Measurements from ENCODE around the gene ARFGAP1.

Gene ARFGAP1

GRCh38 chr20:63278661-63279060, 6.0 kb downstream of the ARFGAP1 start:
- WGBS (ENCODE audit: insufficient coverage, insufficient read length) = no CpG with 5 or more reads among the region's 17 CpGs

GRCh38 chr20:63279931-63280330, 7.3 kb downstream of the ARFGAP1 start:
- H3K9me3 ChIP-seq (ENCODE audit: control insufficient read depth, insufficient read depth, low read length) = no peaks in the 10 kb centered on the region
- no peaks in the 10 kb centered on the region for H3K4me1 ChIP-seq (ENCODE audit: control insufficient read depth, insufficient read depth, low read length)
- H3K36me3 ChIP-seq (ENCODE audit: control insufficient read depth, insufficient read depth, low read length) = peaks cover 36% of the 10 kb centered on the region
- no peaks in the 10 kb centered on the region for H3K27me3 ChIP-seq (ENCODE audit: control insufficient read depth, insufficient read depth, low read length)
- DNase-seq (ENCODE audit: low read depth, low spot score) = no peak
- H3K4me3 ChIP-seq (ENCODE audit: low read length) = no peak overlapping the region
- no peak overlapping the region for H3K27ac ChIP-seq (ENCODE audit: low read length)
- no CpG with 5 or more reads among the region's 15 CpGs for WGBS (ENCODE audit: insufficient coverage, insufficient read length)

More at GRCh38 chr20:63278661-63279060, 6.0 kb downstream of the ARFGAP1 start:
- Histone ChIP-seq H3K36me3 (ENCODE audit: control insufficient read depth, insufficient read depth, low read length) (peaks cover 32% of the 10 kb centered on the region), H3K27ac (ENCODE audit: low read length) (no peak overlapping the region), H3K27me3 (ENCODE audit: control insufficient read depth, insufficient read depth, low read length) (no peaks in the 10 kb centered on the region), H3K4me3 (ENCODE audit: low read length) (no peak overlapping the region), H3K4me1 (ENCODE audit: control insufficient read depth, insufficient read depth, low read length) (0 out of 2 replicates have a peak, but pooled peaks cover 1% of the 10 kb centered on the region), H3K9me3 (ENCODE audit: control insufficient read depth, insufficient read depth, low read length) (no peaks in the 10 kb centered on the region)
- no peak for DNase-seq (ENCODE audit: low read depth, low spot score)

- no peaks in the 10 kb centered on the region for H3K27me3 ChIP-seq (ENCODE audit: control insufficient read depth, insufficient read depth, low read length)
- peaks cover 38% of the 10 kb centered on the region for H3K36me3 ChIP-seq (ENCODE audit: control insufficient read depth, insufficient read depth, low read length)
- H3K9me3 ChIP-seq (ENCODE audit: control insufficient read depth, insufficient read depth, low read length) = no peaks in the 10 kb centered on the region
- no peak overlapping the region for H3K4me3 ChIP-seq (ENCODE audit: low read length)
- WGBS (ENCODE audit: insufficient coverage, insufficient read length) = no CpG with 5 or more reads among the region's 6 CpGs
- no peaks in the 10 kb centered on the region for H3K4me1 ChIP-seq (ENCODE audit: control insufficient read depth, insufficient read depth, low read length)
- H3K27ac ChIP-seq (ENCODE audit: low read length) = no peak overlapping the region
- no peak for DNase-seq (ENCODE audit: low read depth, low spot score)
These were observed 7.8 kb downstream of the ARFGAP1 start for GRCh38 chr20:63280371-63280770.

- no peak overlapping the region for H3K4me3 ChIP-seq (ENCODE audit: low read length)
- H3K27me3 ChIP-seq (ENCODE audit: control insufficient read depth, insufficient read depth, low read length) = no peaks in the 10 kb centered on the region
- no CpG with 5 or more reads among the region's 19 CpGs for WGBS (ENCODE audit: insufficient coverage, insufficient read length)
- DNase-seq (ENCODE audit: low read depth, low spot score) = no peak
- H3K36me3 ChIP-seq (ENCODE audit: control insufficient read depth, insufficient read depth, low read length) = peaks cover 41% of the 10 kb centered on the region
- H3K9me3 ChIP-seq (ENCODE audit: control insufficient read depth, insufficient read depth, low read length) = no peaks in the 10 kb centered on the region
- no peak overlapping the region for H3K27ac ChIP-seq (ENCODE audit: low read length)
- H3K4me1 ChIP-seq (ENCODE audit: control insufficient read depth, insufficient read depth, low read length) = no peaks in the 10 kb centered on the region
These were observed 8.4 kb downstream of the ARFGAP1 start for GRCh38 chr20:63280929-63281545.

- DNase-seq (ENCODE audit: low read depth, low spot score) = no peak
- Histone ChIP-seq H3K27me3 (ENCODE audit: control insufficient read depth, insufficient read depth, low read length) (no peaks in the 10 kb centered on the region), H3K4me3 (ENCODE audit: low read length) (no peak overlapping the region), H3K4me1 (ENCODE audit: control insufficient read depth, insufficient read depth, low read length) (no peaks in the 10 kb centered on the region), H3K36me3 (ENCODE audit: control insufficient read depth, insufficient read depth, low read length) (peaks cover 36% of the 10 kb centered on the region), H3K27ac (ENCODE audit: low read length) (no peak overlapping the region), H3K9me3 (ENCODE audit: control insufficient read depth, insufficient read depth, low read length) (no peaks in the 10 kb centered on the region)
- no CpG with 5 or more reads among the region's 38 CpGs for WGBS (ENCODE audit: insufficient coverage, insufficient read length)
These were observed 9.4 kb downstream of the ARFGAP1 start for GRCh38 chr20:63281742-63282665.

- peaks cover 32% of the 10 kb centered on the region for H3K36me3 ChIP-seq (ENCODE audit: control insufficient read depth, insufficient read depth, low read length)
- no peaks in the 10 kb centered on the region for H3K27me3 ChIP-seq (ENCODE audit: control insufficient read depth, insufficient read depth, low read length)
- WGBS (ENCODE audit: insufficient coverage, insufficient read length) = no CpG with 5 or more reads among the region's 17 CpGs
These were observed 10.3 kb downstream of the ARFGAP1 start for GRCh38 chr20:63282946-63283345.

GRCh38 chr20:63283397-63284082, 10.9 kb downstream of the ARFGAP1 start:
- no peaks in the 10 kb centered on the region for H3K27me3 ChIP-seq (ENCODE audit: control insufficient read depth, insufficient read depth, low read length)
- H3K4me3 ChIP-seq (ENCODE audit: low read length) = no peak overlapping the region
- H3K4me1 ChIP-seq (ENCODE audit: control insufficient read depth, insufficient read depth, low read length) = no peaks in the 10 kb centered on the region
- DNase-seq (ENCODE audit: low read depth, low spot score) = no peak
- H3K36me3 ChIP-seq (ENCODE audit: control insufficient read depth, insufficient read depth, low read length) = peaks cover 38% of the 10 kb centered on the region
- H3K9me3 ChIP-seq (ENCODE audit: control insufficient read depth, insufficient read depth, low read length) = no peaks in the 10 kb centered on the region
- H3K27ac ChIP-seq (ENCODE audit: low read length) = no peak overlapping the region
- no CpG with 5 or more reads among the region's 33 CpGs for WGBS (ENCODE audit: insufficient coverage, insufficient read length)

More at GRCh38 chr20:63282946-63283345, 10.3 kb downstream of the ARFGAP1 start:
- H3K4me3 ChIP-seq (ENCODE audit: low read length) = no peak overlapping the region
- no peaks in the 10 kb centered on the region for H3K4me1 ChIP-seq (ENCODE audit: control insufficient read depth, insufficient read depth, low read length)
- DNase-seq (ENCODE audit: low read depth, low spot score) = no peak
- H3K27ac ChIP-seq (ENCODE audit: low read length) = no peak overlapping the region
- no peaks in the 10 kb centered on the region for H3K9me3 ChIP-seq (ENCODE audit: control insufficient read depth, insufficient read depth, low read length)

- WGBS (ENCODE audit: insufficient coverage, insufficient read length) = no CpG with 5 or more reads among the region's 14 CpGs
- H3K4me3 ChIP-seq (ENCODE audit: low read length) = no peak overlapping the region
- no peak overlapping the region for H3K27ac ChIP-seq (ENCODE audit: low read length)
These were observed 11.4 kb downstream of the ARFGAP1 start for GRCh38 chr20:63284083-63284440.

GRCh38 chr20:63284544-63284949, 11.9 kb downstream of the ARFGAP1 start:
- WGBS (ENCODE audit: insufficient coverage, insufficient read length) = no CpG with 5 or more reads among the region's 25 CpGs
- no peak overlapping the region for H3K4me3 ChIP-seq (ENCODE audit: low read length)
- H3K36me3 ChIP-seq (ENCODE audit: control insufficient read depth, insufficient read depth, low read length) = peaks cover 42% of the 10 kb centered on the region
- H3K27ac ChIP-seq (ENCODE audit: low read length) = no peak overlapping the region
- no peaks in the 10 kb centered on the region for H3K27me3 ChIP-seq (ENCODE audit: control insufficient read depth, insufficient read depth, low read length)
- no peaks in the 10 kb centered on the region for H3K4me1 ChIP-seq (ENCODE audit: control insufficient read depth, insufficient read depth, low read length)
- H3K9me3 ChIP-seq (ENCODE audit: control insufficient read depth, insufficient read depth, low read length) = no peaks in the 10 kb centered on the region
- no peak for DNase-seq (ENCODE audit: low read depth, low spot score)

More at GRCh38 chr20:63284083-63284440, 11.4 kb downstream of the ARFGAP1 start:
- no peak for DNase-seq (ENCODE audit: low read depth, low spot score)
- Histone ChIP-seq H3K27me3 (ENCODE audit: control insufficient read depth, insufficient read depth, low read length) (no peaks in the 10 kb centered on the region), H3K9me3 (ENCODE audit: control insufficient read depth, insufficient read depth, low read length) (no peaks in the 10 kb centered on the region), H3K4me1 (ENCODE audit: control insufficient read depth, insufficient read depth, low read length) (no peaks in the 10 kb centered on the region), H3K36me3 (ENCODE audit: control insufficient read depth, insufficient read depth, low read length) (peaks cover 39% of the 10 kb centered on the region)

GRCh38 chr20:63284981-63285524, 12.4 kb downstream of the ARFGAP1 start:
- no peaks in the 10 kb centered on the region for H3K4me1 ChIP-seq (ENCODE audit: control insufficient read depth, insufficient read depth, low read length)
- H3K27ac ChIP-seq (ENCODE audit: low read length) = no peak overlapping the region
- no peaks in the 10 kb centered on the region for H3K9me3 ChIP-seq (ENCODE audit: control insufficient read depth, insufficient read depth, low read length)
- DNase-seq (ENCODE audit: low read depth, low spot score) = no peak
- no CpG with 5 or more reads among the region's 13 CpGs for WGBS (ENCODE audit: insufficient coverage, insufficient read length)
- no peak overlapping the region for H3K4me3 ChIP-seq (ENCODE audit: low read length)
- H3K36me3 ChIP-seq (ENCODE audit: control insufficient read depth, insufficient read depth, low read length) = peaks cover 42% of the 10 kb centered on the region
- H3K27me3 ChIP-seq (ENCODE audit: control insufficient read depth, insufficient read depth, low read length) = no peaks in the 10 kb centered on the region
